GM21576 (cell line): ENCODE results near the gene AARS2.

Experiments
- ATAC-seq: cut with Tn5 transposase; IDR thresholded peaks from one replicate; pipeline ENCODE4 v1.9.1; 2021; ENCODE audit warnings: mild to moderate bottlenecking, moderate library complexity; ENCODE audit not compliant: unreplicated experiment

AARS2 gene

DNA sequence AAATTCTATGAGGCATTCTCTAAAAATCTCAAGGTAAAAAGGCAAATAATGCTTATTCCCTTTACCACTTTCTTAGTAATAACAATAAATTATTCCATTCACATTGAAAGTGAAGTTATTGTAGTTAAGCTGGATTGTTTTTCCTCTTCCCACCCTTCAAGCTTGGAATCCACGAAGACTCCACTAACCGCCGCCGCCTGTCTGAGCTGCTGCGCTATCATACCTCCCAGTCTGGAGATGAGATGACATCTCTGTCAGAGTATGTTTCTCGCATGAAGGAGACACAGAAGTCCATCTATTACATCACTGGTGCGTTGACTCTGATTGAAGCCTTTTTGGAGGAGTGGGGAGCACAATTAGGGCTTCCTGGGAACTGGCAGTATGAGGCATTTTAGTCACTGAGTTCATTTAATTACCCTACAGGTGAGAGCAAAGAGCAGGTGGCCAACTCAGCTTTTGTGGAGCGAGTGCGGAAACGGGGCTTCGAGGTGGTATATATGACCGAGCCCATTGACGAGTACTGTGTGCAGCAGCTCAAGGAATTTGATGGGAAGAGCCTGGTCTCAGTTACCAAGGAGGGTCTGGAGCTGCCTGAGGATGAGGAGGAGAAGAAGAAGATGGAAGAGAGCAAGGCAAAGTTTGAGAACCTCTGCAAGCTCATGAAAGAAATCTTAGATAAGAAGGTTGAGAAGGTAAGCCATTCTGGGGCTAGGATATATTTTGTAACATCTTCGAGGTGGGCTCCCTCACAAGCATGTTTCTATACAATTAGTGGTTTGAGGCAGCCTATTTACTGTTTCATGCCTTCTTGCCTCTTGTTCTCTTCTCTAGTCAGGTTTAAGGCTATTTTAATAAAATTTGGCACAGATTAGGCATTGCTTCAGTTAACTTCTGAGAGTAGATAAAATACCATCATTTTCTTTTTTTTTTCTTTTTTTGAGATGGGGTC, 61.3 kb downstream of the AARS2 start:
- ATAC-seq = no peak

DNA sequence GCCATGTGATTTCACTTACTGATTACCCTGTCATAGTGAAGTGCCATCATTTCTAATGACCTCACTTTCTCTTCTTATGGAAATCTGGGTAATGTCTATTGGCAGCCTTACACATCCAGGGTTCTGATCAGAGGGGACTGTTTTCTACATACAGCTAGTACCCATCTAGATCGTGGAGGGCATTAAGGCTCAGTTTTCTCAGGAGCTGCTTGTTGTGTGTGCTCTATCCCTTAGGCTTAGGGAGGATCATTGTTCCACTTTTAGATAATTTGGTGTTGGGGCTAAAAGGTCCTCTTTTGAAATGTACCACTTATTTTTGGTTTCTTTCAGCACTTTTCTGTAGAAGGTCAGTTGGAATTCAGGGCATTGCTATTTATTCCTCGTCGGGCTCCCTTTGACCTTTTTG, 62.4 kb downstream of the AARS2 start:
- ATAC-seq = no peak

DNA sequence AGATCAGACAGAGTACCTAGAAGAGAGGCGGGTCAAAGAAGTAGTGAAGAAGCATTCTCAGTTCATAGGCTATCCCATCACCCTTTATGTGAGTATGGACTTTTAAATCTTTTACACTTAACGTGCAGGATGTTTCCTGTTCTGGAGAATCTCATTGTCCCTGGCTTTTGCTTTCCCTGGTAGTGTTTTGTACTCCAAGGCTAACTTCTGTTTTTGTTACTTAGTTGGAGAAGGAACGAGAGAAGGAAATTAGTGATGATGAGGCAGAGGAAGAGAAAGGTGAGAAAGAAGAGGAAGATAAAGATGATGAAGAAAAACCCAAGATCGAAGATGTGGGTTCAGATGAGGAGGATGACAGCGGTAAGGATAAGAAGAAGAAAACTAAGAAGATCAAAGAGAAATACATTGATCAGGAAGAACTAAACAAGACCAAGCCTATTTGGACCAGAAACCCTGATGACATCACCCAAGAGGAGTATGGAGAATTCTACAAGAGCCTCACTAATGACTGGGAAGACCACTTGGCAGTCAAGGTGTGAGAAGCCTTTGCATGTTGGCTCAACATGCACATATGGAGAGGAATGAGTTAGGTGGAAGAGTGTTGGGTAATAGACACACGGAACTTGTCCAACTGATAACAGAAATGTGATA, 63.0 kb downstream of the AARS2 start:
- ATAC-seq = no peak
